Keratinocyte (primary cell): ENCODE results near the gene TIE1. TPM values are rescaled to one million over a fixed set of nuclear protein-coding genes. Genes with fewer than 3 reads are reported as not detected.

Experiments
- DNase-seq: peaks from one replicate; pipeline ENCODE4 v3.0.0-alpha.2; 2011; ENCODE audit warnings: low read depth, missing footprints, low spot score
- FAIRE-seq: peaks from 2 replicates; lab custom pipeline; 2011; peaks lifted over from hg19 to GRCh38; lab: Jason Lieb, UNC
- H2AFZ ChIP-seq: 2 replicates; pipeline ENCODE4 v1.6.0; 2012; ENCODE audit warnings: low read length, control low read depth, inconsistent platforms; ENCODE audit not compliant: control insufficient read depth
- H3K27ac ChIP-seq: 2 replicates; pipeline ENCODE4 v1.5.1; 2011; ENCODE audit warnings: low read length; ENCODE audit not compliant: control insufficient read depth, insufficient read depth
- H3K27me3 ChIP-seq: 3 replicates; pipeline ENCODE4 v1.6.0; 2011; ENCODE audit warnings: low read length; ENCODE audit not compliant: control insufficient read depth, insufficient read depth; ENCODE audit errors: extremely low read depth
- H3K36me3 ChIP-seq, 2 experiments: 2 replicates in 1 of 2; 3 replicates in 1 of 2; pipeline ENCODE4 v1.5.1; 2011; ENCODE audit warnings: low read length in 2 of 2, mild to moderate bottlenecking in 1 of 2; ENCODE audit not compliant: control insufficient read depth in 2 of 2, insufficient read depth in 2 of 2; ENCODE audit errors: extremely low read depth in 1 of 2
- H3K4me1 ChIP-seq: 3 replicates; pipeline ENCODE4 v1.5.1; 2011; ENCODE audit warnings: low read length; ENCODE audit not compliant: control insufficient read depth, insufficient read depth; ENCODE audit errors: extremely low read depth
- H3K4me2 ChIP-seq: 3 replicates; pipeline ENCODE4 v1.6.0; 2011; ENCODE audit warnings: low read depth, low read length; ENCODE audit not compliant: control insufficient read depth, insufficient read depth; ENCODE audit errors: extremely low read depth
- H3K4me3 ChIP-seq, 3 experiments: fragments of 200-600 bp in 1 of 3; sonication (generic) in 1 of 3; 2 replicates in 2 of 3; 3 replicates in 1 of 3; pipeline ENCODE4 v1.5.1; 2011 to 2016; ENCODE audit warnings: low read length in 3 of 3, mild to moderate bottlenecking in 3 of 3, control low read depth in 2 of 3, inconsistent platforms in 1 of 3, low read depth in 1 of 3, mixed read lengths in 1 of 3, mixed run types in 1 of 3, moderate library complexity in 1 of 3; ENCODE audit not compliant: control insufficient read depth in 2 of 3, insufficient read depth in 2 of 3; ENCODE audit errors: extremely low read depth in 1 of 3
- H3K79me2 ChIP-seq: 2 replicates; pipeline ENCODE4 v1.6.0; 2012; ENCODE audit warnings: low read length; ENCODE audit not compliant: control insufficient read depth, insufficient read depth
- H3K9ac ChIP-seq: 3 replicates; pipeline ENCODE4 v1.6.0; 2011; ENCODE audit warnings: low read length; ENCODE audit not compliant: control insufficient read depth, insufficient read depth; ENCODE audit errors: extremely low read depth
- H3K9me1 ChIP-seq: 3 replicates; pipeline ENCODE4 v1.6.0; 2011; ENCODE audit warnings: low read length; ENCODE audit not compliant: control insufficient read depth, insufficient read depth; ENCODE audit errors: extremely low read depth
- H3K9me3 ChIP-seq: 2 replicates; pipeline ENCODE4 v1.5.1; 2012; ENCODE audit warnings: low read depth, low read length; ENCODE audit not compliant: control insufficient read depth
- H4K20me1 ChIP-seq: 3 replicates; pipeline ENCODE4 v1.6.0; 2011; ENCODE audit warnings: low read length; ENCODE audit not compliant: control insufficient read depth, insufficient read depth; ENCODE audit errors: extremely low read depth
- EZH2 ChIP-seq: IDR thresholded peaks from one replicate; pipeline ENCODE4 v1.6.1; 2012; ENCODE audit warnings: inconsistent platforms, mild to moderate bottlenecking, low read length, moderate library complexity
- dilution Hi-C: fragments of 300-500 bp; cut with MboI; formaldehyde crosslinking; loops from one replicate; pipeline ENCODE4 v1.7.0; 2020; ENCODE audit warnings: low sequenced_read_pairs; ENCODE audit not compliant: extremely low pct_ligation_motif_present
- polyA plus RNA-seq, 5 experiments: library from polyadenylated mRNA; depleted of rRNA in 3 of 5; stranded (reverse) in 3 of 5; stranded (forward) in 1 of 5; unstranded in 1 of 5; fragments of >200 nt; gene quantifications; 1 replicate in 1 of 5; 2 replicates in 3 of 5; 3 replicates in 1 of 5; pipeline versions ENCODE4 v1.2.1 to v1.2.3, GENCODE V29; 2011 to 2012; ENCODE audit warnings: missing spikeins in 2 of 5, low read depth in 1 of 5, low replicate concordance in 1 of 5
- TF ChIP-seq, protein P1 (sequence below), 3 experiments: IDR thresholded peaks in 1 of 3; conservative IDR thresholded peaks in 1 of 3; optimal IDR thresholded peaks in 1 of 3; 2 replicates in 2 of 3; 3 replicates in 1 of 3; pipeline versions ENCODE3 to v1.5.1; 2011; ENCODE audit warnings: low read length in 3 of 3, mild to moderate bottlenecking in 3 of 3, moderate library complexity in 2 of 3, control low read depth in 1 of 3, inconsistent platforms in 1 of 3; ENCODE audit not compliant: insufficient read depth in 2 of 3; ENCODE audit errors: extremely low read depth in 1 of 3

TIE1 gene
- polyA plus RNA-seq, 1 donor (not counting 4 experiments of a cell fraction or from before 2014, with no cell fraction given), result not detected

DNA sequence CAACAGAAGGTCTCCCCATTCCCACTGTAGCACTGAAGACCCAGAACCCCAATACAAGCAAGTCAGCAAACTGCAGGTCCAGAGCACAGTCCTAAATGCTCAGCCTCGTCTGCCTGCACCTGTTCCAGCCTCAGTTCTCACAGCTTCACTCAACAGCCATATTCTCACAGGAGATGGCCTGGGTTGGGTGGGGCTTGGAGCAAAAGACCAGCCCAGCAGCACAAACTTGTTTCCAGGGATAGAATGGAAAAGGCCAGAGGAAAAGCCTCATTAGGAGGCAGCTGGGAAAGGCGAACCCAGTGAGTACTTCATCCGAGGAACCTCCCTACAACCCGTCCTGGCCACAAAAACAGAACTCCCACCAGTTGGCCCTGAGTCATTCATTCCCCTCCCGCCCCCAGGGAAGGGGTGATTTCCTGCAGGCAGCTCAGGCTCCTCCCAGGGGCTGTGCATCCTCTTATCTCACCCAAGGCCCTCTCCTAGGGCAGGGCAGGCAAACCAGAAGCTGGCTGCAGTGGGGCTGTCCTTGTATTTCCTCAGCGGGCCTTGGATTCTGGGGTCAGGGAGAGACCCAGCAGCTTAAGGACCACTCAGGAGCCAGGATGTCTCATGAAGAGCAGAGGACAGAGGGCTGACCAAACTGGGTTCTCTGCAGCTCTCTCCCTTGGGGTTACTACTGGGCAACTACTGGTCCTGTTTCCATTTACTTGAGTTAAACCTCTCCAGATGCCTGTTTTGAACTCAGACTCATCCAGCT is 29.4 kb downstream of the TIE1 start:
- FAIRE-seq (peak; percentile 51), DNase-seq (no peak)
- dilution Hi-C loops, result no loop called here
- no peaks in the 10 kb centered on the region for H3K9me3 ChIP-seq
- H4K20me1 ChIP-seq, result no peaks in the 10 kb centered on the region
- H3K36me3 ChIP-seq, result no peaks in the 10 kb centered on the region
- H3K9ac ChIP-seq, result no peak overlapping the region
- no peaks in the 10 kb centered on the region for H3K79me2 ChIP-seq
- H3K27ac ChIP-seq, result no peak overlapping the region
- H3K4me2 ChIP-seq, result peak overlapping the region; percentile 16
- peak overlapping the region; percentile 27 for H2AFZ ChIP-seq
- no peak overlapping the region for H3K4me3 ChIP-seq
- peaks cover 9% of the 10 kb centered on the region for H3K4me1 ChIP-seq
- no peaks in the 10 kb centered on the region for H3K27me3 ChIP-seq
- TF ChIP-seq EZH2, result no peak
- TF ChIP-seq, protein P1, sequence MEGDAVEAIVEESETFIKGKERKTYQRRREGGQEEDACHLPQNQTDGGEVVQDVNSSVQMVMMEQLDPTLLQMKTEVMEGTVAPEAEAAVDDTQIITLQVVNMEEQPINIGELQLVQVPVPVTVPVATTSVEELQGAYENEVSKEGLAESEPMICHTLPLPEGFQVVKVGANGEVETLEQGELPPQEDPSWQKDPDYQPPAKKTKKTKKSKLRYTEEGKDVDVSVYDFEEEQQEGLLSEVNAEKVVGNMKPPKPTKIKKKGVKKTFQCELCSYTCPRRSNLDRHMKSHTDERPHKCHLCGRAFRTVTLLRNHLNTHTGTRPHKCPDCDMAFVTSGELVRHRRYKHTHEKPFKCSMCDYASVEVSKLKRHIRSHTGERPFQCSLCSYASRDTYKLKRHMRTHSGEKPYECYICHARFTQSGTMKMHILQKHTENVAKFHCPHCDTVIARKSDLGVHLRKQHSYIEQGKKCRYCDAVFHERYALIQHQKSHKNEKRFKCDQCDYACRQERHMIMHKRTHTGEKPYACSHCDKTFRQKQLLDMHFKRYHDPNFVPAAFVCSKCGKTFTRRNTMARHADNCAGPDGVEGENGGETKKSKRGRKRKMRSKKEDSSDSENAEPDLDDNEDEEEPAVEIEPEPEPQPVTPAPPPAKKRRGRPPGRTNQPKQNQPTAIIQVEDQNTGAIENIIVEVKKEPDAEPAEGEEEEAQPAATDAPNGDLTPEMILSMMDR (optimal IDR thresholded peaks at IDR 0.05 in 1 of 3, IDR thresholded peaks at IDR 0.05 in 1 of 3, conservative IDR thresholded peaks at IDR 0.05 in 1 of 3; ENCODE audit: extremely low read depth in 1 of 3, insufficient read depth in 2 of 3, low read length in 3 of 3), result no peak
- no peaks in the 10 kb centered on the region for H3K9me1 ChIP-seq

DNA sequence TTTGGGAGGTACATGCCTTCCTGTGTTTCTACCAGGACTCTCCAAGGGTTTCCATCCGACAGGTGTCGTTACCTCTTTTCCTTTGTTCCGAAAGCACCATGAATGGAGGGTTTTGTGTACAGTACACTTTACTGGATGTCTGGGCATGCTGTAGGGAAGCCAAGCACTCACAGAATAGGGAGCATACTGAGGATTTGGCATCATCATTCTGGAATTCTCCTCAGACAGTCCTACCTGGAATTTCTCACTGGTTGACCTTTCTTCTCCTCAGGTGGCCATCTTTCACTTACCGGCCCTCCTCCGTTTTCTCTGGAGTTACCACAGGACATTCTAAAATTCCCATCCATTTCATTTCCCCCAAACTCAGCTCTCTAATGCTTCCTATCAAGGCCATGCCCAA is 30.9 kb downstream of the TIE1 start:
- dilution Hi-C loops, result no loop called here
- no peak overlapping the region for H2AFZ ChIP-seq
- H3K4me3 ChIP-seq, result no peak overlapping the region
- no peaks in the 10 kb centered on the region for H4K20me1 ChIP-seq
- FAIRE-seq (no peak), DNase-seq (no peak)
- H3K27ac ChIP-seq, result no peak overlapping the region
- H3K4me1 ChIP-seq, result peaks cover 9% of the 10 kb centered on the region
- no peak overlapping the region for H3K9ac ChIP-seq
- H3K4me2 ChIP-seq, result no peak overlapping the region
- H3K9me3 ChIP-seq, result no peaks in the 10 kb centered on the region
- no peaks in the 10 kb centered on the region for H3K27me3 ChIP-seq
- no peaks in the 10 kb centered on the region for H3K36me3 ChIP-seq
- TF ChIP-seq, protein P1 (optimal IDR thresholded peaks at IDR 0.05 in 1 of 3, IDR thresholded peaks at IDR 0.05 in 1 of 3, conservative IDR thresholded peaks at IDR 0.05 in 1 of 3; ENCODE audit: extremely low read depth in 1 of 3, insufficient read depth in 2 of 3, low read length in 3 of 3), result no peak
- no peak for TF ChIP-seq EZH2
- no peaks in the 10 kb centered on the region for H3K79me2 ChIP-seq
- H3K9me1 ChIP-seq, result no peaks in the 10 kb centered on the region
